K562 (cell line): Measurements from ENCODE around the gene GAMT. TPM values are rescaled to one million over a fixed set of nuclear protein-coding genes. Genes with fewer than 3 reads are reported as not detected.

Source experiments
- CHD4 ChIP-seq: fragments of 200-600 bp; sonication (generic); IDR thresholded peaks from 3 replicates; pipeline ENCODE4 v1.6.1; 2012; ENCODE audit warnings: low read depth, mild to moderate bottlenecking, mixed read lengths, low read length, inconsistent platforms; ENCODE audit not compliant: insufficient read depth, insufficient replicate concordance, poor library complexity, severe bottlenecking
- ETS2 ChIP-seq: IDR thresholded peaks from 2 replicates; pipeline ENCODE4 v1.6.1; 2016; ENCODE audit warnings: borderline replicate concordance, missing genetic modification characterization, mild to moderate bottlenecking, moderate library complexity, missing compliant biosample characterization; ENCODE audit not compliant: poor library complexity, severe bottlenecking
- FOXJ3 ChIP-seq: sonication (generic); formaldehyde crosslinking; IDR thresholded peaks from 2 replicates; pipeline ENCODE4 v1.4.0; 2020; ENCODE audit warnings: mild to moderate bottlenecking, missing genetic modification reagents
- FUS ChIP-seq: fragments of 200-400 bp; formaldehyde crosslinking; optimal IDR thresholded peaks from 2 replicates; pipeline ENCODE3; 2017; ENCODE audit warnings: low read depth, low read length
- LEF1 ChIP-seq: fragments of 450-650 bp; IDR thresholded peaks from 2 replicates; pipeline ENCODE4 v1.6.1; 2016; ENCODE audit warnings: mild to moderate bottlenecking
- MBD2 ChIP-seq: sonication (generic); IDR thresholded peaks from 2 replicates; pipeline ENCODE4 v1.6.1; 2016; ENCODE audit warnings: low read depth, borderline replicate concordance
- NR3C1 ChIP-seq: sonication (generic); formaldehyde crosslinking; IDR thresholded peaks from 2 replicates; pipeline ENCODE4 v1.8.1; 2022; ENCODE audit warnings: missing genetic modification reagents
- PHB ChIP-seq: fragments of 250-450 bp; sonication (Bioruptor Pico); IDR thresholded peaks from 2 replicates; pipeline ENCODE4 v1.5.0; 2021
- SAFB ChIP-seq: fragments of 200-400 bp; formaldehyde crosslinking; IDR thresholded peaks from 2 replicates; pipeline ENCODE4 v1.6.1; 2017; ENCODE audit warnings: low read depth, low read length, borderline replicate concordance
- TFAP4 ChIP-seq: sonication (generic); formaldehyde crosslinking; IDR thresholded peaks from 2 replicates; pipeline ENCODE4 v1.8.0; 2022; ENCODE audit warnings: missing genetic modification reagents, mild to moderate bottlenecking, moderate library complexity, borderline replicate concordance
- ZBTB1 ChIP-seq: sonication (generic); formaldehyde crosslinking; IDR thresholded peaks from 2 replicates; pipeline ENCODE4 v1.8.1; 2023; ENCODE audit warnings: missing genetic modification reagents, low read depth, mild to moderate bottlenecking, borderline replicate concordance
- ZNF124 ChIP-seq: sonication (generic); formaldehyde crosslinking; IDR thresholded peaks from 2 replicates; pipeline ENCODE4 v1.8.1; 2022; ENCODE audit warnings: missing genetic modification reagents
- ZNF133 ChIP-seq: fragments of 250-450 bp; sonication (Bioruptor Pico); IDR thresholded peaks from 2 replicates; pipeline ENCODE4 v1.4.0; 2020; ENCODE audit warnings: mild to moderate bottlenecking
- ZNF217 ChIP-seq: sonication (generic); formaldehyde crosslinking; IDR thresholded peaks from 2 replicates; pipeline ENCODE4 v1.8.0; 2022; ENCODE audit warnings: mild to moderate bottlenecking, missing genetic modification reagents
- ZNF668 ChIP-seq: fragments of 250-450 bp; sonication (Bioruptor Pico); IDR thresholded peaks from 2 replicates; pipeline ENCODE4 v1.8.0; 2022; ENCODE audit warnings: mild to moderate bottlenecking, inconsistent platforms
- ZSCAN29 ChIP-seq: fragments of 450-650 bp; IDR thresholded peaks from 2 replicates; pipeline ENCODE4 v1.6.1; 2017
- polyA plus RNA-seq, 8 experiments: library from polyadenylated mRNA; depleted of rRNA in 4 of 8; stranded (reverse) in 5 of 8; unstranded in 3 of 8; fragments of >200 nt; fragmentation: Nextera tagmentation in 2 of 8; fragmentation: Illumina TruSeq in 1 of 8; extraction: Ambion mirVana in 2 of 8; extraction: Trizol in 1 of 8; gene quantifications; 2 replicates each; pipeline versions ENCODE4 v1.2.1 to v1.2.3, GENCODE V29; 2011 to 2014; ENCODE audit warnings: inconsistent platforms in 1 of 8, missing spikeins in 1 of 8
- total RNA-seq, 7 experiments: library from RNA; depleted of rRNA in 6 of 7; stranded (reverse); fragments of >200 nt in 6 of 7; fragmentation: Illumina TruSeq in 2 of 7; extraction: Trizol in 2 of 7; gene quantifications; 2 replicates each; pipeline versions ENCODE4 v1.2.1 to v1.2.3, GENCODE V29; 2011 to 2021; ENCODE audit warnings: low replicate concordance in 1 of 7
- TF ChIP-seq, protein P1 (sequence below): fragments of 450-650 bp; IDR thresholded peaks from 2 replicates; pipeline ENCODE4 v1.6.1; 2016; ENCODE audit warnings: low read depth
- TF ChIP-seq, protein P2 (sequence below): fragments of 250-450 bp; sonication (Bioruptor Pico); IDR thresholded peaks from 2 replicates; pipeline ENCODE4 v1.8.0; 2022; ENCODE audit warnings: moderate library complexity, mild to moderate bottlenecking, inconsistent platforms

Gene GAMT
- total and polyA plus RNA-seq, 9 of the 15 experiments (the other 6 are each of a cell fraction or from before 2014, with no cell fraction given) = 1.3 to 35.3 (median 27.2) TPM

DNA sequence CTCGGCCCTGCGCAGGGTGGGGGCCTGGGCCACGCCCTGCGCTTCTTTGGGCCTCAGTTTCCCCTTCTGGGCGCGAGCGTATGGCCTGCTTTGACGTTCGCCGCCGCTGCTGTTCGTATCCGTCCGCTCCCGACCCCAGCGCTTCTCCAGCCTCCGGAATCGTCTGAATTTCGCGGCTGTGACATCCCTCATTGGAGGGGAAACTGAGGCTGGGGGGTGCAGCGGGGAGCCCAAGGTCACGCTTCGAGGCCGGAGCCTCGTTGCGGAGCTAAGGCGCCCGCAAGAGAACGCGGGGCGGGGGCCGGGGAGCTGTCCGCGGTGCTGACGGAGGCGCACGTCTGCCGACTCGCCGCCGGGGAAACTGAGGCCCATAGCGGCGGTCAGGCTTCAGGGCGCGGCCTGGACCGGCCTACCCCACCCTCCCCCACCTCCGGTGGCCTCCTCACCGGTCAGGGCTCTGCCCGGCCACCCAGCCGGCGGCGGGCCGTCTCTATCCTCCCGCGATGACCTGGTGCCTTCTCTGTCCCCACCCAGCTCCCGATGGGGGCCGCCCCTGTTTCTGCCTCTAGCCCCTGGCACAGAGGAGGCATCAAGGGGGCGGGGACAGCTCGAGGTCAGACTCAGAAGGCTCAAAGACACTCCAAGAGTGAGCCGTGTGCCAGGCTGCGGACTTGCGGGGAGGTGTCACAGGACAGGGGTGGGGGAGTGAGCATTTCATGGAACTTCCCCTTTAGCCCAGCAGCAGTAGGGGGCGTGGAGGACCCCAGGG lies 45.6 kb upstream of the GAMT start (continued):
- 0 out of 2 replicates have a peak, but pooled peaks have one; percentile 41 for TF ChIP-seq ZNF124 (CRISPR knock-in tag)
- no peak for TF ChIP-seq MBD2
- TF ChIP-seq LEF1 = no peak
- TF ChIP-seq ETS2 (tag) = no peak
- TF ChIP-seq SAFB = no peak
- no peak for TF ChIP-seq ZNF668 (CRISPR knock-in tag)
- no peak for TF ChIP-seq CHD4
- TF ChIP-seq TFAP4 = peak; percentile 68
- no peak for TF ChIP-seq ZNF217
- no peak for TF ChIP-seq FOXJ3
- TF ChIP-seq, protein P1, sequence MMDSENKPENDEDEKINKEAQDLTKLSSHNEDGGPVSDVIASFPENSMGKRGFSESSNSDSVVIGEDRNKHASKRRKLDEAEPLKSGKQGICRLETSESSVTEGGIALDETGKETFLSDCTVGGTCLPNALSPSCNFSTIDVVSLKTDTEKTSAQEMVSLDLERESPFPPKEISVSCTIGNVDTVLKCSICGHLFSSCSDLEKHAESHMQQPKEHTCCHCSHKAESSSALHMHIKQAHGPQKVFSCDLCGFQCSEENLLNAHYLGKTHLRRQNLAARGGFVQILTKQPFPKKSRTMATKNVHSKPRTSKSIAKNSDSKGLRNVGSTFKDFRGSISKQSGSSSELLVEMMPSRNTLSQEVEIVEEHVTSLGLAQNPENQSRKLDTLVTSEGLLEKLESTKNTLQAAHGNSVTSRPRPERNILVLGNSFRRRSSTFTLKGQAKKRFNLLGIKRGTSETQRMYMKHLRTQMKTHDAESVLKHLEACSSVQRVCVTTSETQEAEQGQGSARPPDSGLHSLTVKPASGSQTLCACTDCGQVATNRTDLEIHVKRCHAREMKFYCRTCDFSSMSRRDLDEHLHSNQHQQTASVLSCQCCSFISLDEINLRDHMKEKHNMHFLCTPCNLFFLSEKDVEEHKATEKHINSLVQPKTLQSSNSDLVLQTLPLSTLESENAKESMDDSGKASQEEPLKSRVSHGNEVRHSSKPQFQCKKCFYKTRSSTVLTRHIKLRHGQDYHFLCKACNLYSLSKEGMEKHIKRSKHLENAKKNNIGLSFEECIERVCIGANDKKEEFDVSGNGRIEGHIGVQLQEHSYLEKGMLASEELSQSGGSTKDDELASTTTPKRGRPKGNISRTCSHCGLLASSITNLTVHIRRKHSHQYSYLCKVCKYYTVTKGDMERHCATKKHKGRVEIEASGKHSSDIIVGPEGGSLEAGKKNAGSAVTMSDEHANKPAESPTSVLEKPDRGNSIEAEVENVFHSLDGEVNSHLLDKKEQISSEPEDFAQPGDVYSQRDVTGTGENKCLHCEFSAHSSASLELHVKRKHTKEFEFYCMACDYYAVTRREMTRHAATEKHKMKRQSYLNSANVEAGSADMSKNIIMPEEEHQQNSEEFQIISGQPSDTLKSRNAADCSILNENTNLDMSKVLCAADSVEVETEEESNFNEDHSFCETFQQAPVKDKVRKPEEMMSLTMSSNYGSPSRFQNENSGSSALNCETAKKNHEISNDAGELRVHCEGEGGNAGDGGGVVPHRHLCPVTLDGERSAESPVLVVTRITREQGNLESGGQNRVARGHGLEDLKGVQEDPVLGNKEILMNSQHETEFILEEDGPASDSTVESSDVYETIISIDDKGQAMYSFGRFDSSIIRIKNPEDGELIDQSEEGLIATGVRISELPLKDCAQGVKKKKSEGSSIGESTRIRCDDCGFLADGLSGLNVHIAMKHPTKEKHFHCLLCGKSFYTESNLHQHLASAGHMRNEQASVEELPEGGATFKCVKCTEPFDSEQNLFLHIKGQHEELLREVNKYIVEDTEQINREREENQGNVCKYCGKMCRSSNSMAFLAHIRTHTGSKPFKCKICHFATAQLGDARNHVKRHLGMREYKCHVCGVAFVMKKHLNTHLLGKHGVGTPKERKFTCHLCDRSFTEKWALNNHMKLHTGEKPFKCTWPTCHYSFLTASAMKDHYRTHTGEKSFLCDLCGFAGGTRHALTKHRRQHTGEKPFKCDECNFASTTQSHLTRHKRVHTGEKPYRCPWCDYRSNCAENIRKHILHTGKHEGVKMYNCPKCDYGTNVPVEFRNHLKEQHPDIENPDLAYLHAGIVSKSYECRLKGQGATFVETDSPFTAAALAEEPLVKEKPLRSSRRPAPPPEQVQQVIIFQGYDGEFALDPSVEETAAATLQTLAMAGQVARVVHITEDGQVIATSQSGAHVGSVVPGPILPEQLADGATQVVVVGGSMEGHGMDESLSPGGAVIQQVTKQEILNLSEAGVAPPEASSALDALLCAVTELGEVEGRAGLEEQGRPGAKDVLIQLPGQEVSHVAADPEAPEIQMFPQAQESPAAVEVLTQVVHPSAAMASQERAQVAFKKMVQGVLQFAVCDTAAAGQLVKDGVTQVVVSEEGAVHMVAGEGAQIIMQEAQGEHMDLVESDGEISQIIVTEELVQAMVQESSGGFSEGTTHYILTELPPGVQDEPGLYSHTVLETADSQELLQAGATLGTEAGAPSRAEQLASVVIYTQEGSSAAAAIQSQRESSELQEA = no peak
- no peak for TF ChIP-seq FUS
- TF ChIP-seq, protein P2, sequence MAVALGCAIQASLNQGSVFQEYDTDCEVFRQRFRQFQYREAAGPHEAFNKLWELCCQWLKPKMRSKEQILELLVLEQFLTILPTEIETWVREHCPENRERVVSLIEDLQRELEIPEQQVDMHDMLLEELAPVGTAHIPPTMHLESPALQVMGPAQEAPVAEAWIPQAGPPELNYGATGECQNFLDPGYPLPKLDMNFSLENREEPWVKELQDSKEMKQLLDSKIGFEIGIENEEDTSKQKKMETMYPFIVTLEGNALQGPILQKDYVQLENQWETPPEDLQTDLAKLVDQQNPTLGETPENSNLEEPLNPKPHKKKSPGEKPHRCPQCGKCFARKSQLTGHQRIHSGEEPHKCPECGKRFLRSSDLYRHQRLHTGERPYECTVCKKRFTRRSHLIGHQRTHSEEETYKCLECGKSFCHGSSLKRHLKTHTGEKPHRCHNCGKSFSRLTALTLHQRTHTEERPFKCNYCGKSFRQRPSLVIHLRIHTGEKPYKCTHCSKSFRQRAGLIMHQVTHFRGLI = no peak
- TF ChIP-seq ZNF133 (CRISPR knock-in tag) = no peak
- TF ChIP-seq ZSCAN29 = no peak
- TF ChIP-seq ZBTB1 (CRISPR knock-in tag) = peak; percentile 82; the same call in 1 of the 2 replicates
- no peak for TF ChIP-seq PHB (CRISPR knock-in tag)
- peak; percentile 86 for TF ChIP-seq NR3C1
